Measurements from ENCODE around the gene MAGI2.

GRCh38 chr7:78749052-78749746, 704.3 kb downstream of the MAGI2 start:
- TF ChIP-seq CTCF (IDR thresholded peaks at IDR 0.05; ENCODE audit: low read depth, low read length, missing input control) = no peak
- TF ChIP-seq HNF4G (IDR thresholded peaks at IDR 0.05) = no peak
- no peak for TF ChIP-seq ZBTB33 (IDR thresholded peaks at IDR 0.05)
- no peak for TF ChIP-seq TAF1 (conservative IDR thresholded peaks at IDR 0.05)
- no peak for TF ChIP-seq MAX (IDR thresholded peaks at IDR 0.05)
- no peak for TF ChIP-seq FOXA1 (IDR thresholded peaks at IDR 0.05)
- TF ChIP-seq, protein P1, sequence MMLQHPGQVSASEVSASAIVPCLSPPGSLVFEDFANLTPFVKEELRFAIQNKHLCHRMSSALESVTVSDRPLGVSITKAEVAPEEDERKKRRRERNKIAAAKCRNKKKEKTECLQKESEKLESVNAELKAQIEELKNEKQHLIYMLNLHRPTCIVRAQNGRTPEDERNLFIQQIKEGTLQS (IDR thresholded peaks at IDR 0.05) = no peak
- no peak for TF ChIP-seq RAD21 (IDR thresholded peaks at IDR 0.05)

Data from liver (tissue), 3 donors.